Uterine smooth muscle cell (primary cell): ENCODE data around the gene MCHR1. TPM values are rescaled to one million over a fixed set of nuclear protein-coding genes. Genes with fewer than 3 reads are reported as not detected.

Source experiments
- total RNA-seq: library from RNA; depleted of rRNA; stranded (reverse); fragments of >200 nt; gene quantifications from 2 replicates; pipeline ENCODE4 v1.2.3, GENCODE V29; 2014

Gene MCHR1
- 0.50 and 0.55 TPM in 2 replicates for total RNA-seq

GRCh38 chr22:40679249-40679963 is at the start of gene MCHR1:
Gene MCHR1, plus strand, starts transcription at chr22:40679484. Its CDS starts 169 bp downstream, at chr22:40679653.

GRCh38 chr22:40636380-40637182 is 42.7 kb upstream of the MCHR1 start, which contains the start of gene MRTFA:
Gene MRTFA, minus strand, starts transcription at chr22:40636719.

Other genes starting within 250 kb of the MCHR1 start
- 28.2 and 40.5 TPM in 2 replicates for gene MRTFA, start 42.8 kb upstream of the MCHR1 start, total RNA-seq
- 16.5 and 21.8 TPM in 2 replicates for gene SLC25A17, start 139.9 kb downstream of the MCHR1 start, total RNA-seq
- 213 and 321 TPM in 2 replicates for gene ST13, start 177.2 kb downstream of the MCHR1 start, total RNA-seq
- gene XPNPEP3, start 177.7 kb downstream of the MCHR1 start, total RNA-seq: 7.4 and 9.5 TPM in 2 replicates
- gene DNAJB7, start 182.6 kb downstream of the MCHR1 start, total RNA-seq: not detected in 2 replicates